ENCODE measurements around the gene BICD1.

GRCh38 chr12:32309811-32310736 lies 203.4 kb downstream of the BICD1 start:
- TF ChIP-seq GATA3 (IDR thresholded peaks at IDR 0.05; ENCODE audit: low read depth, low read length) (no peak), GATA2 (IDR thresholded peaks at IDR 0.05; ENCODE audit: low read depth, low read length) (no peak)
